HL-60 (cell line): ENCODE data around the gene WRAP73.

Source experiments
- CTCF ChIP-seq: IDR thresholded peaks from one replicate; pipeline ENCODE4 v1.5.1; 2011; ENCODE audit warnings: low read length, control low read depth, inconsistent platforms; ENCODE audit not compliant: insufficient read depth
- GABPA ChIP-seq: IDR thresholded peaks from 2 replicates; pipeline ENCODE4 v1.6.1; 2012; ENCODE audit warnings: low read depth
- POLR2AphosphoS5 ChIP-seq: IDR thresholded peaks from 2 replicates; pipeline ENCODE4 v1.6.1; 2012; ENCODE audit warnings: low read depth
- SPI1 ChIP-seq: IDR thresholded peaks from 2 replicates; pipeline ENCODE4 v1.6.1; 2012; ENCODE audit warnings: low read depth, mild to moderate bottlenecking, borderline replicate concordance

- no peak for TF ChIP-seq POLR2AphosphoS5
- no peak for TF ChIP-seq CTCF
- no peak for TF ChIP-seq GABPA
- TF ChIP-seq SPI1, result no peak
Observed at GRCh38 chr1:3595949-3596348, 54.0 kb downstream of the WRAP73 start.
